ENCODE measurements around the gene MLXIP. TPM values are rescaled to one million over a fixed set of nuclear protein-coding genes. Genes with fewer than 3 reads are reported as not detected.

The MLXIP gene
- total RNA-seq, 1 experiment from 2014 or later, result 124 TPM

- ChIA-PET CTCF (no interaction called here), POLR2A (no interaction called here)
- intact Hi-C loops (cut with micrococcal nuclease; ENCODE audit: unreplicated experiment), result loop anchor here (10.0 kb wide), 1 partner anchor 130 kb away; no protein-coding TSS in a partner anchor
- in situ Hi-C loops (cut with HindIII; ENCODE audit: low pct_unique_long_range_greater_than_20kb, low sequenced_read_pairs), result no loop called here
- no peaks in the 10 kb centered on the region for H3K4me1 ChIP-seq (ENCODE audit: control insufficient read depth, insufficient read depth, low read length)
- H3K27me3 ChIP-seq (ENCODE audit: control insufficient read depth, insufficient read depth, low read length), result no peaks in the 10 kb centered on the region
- H3K27ac ChIP-seq (ENCODE audit: low read length), result no peak overlapping the region
- no peak for TF ChIP-seq CTCF (IDR thresholded peaks at IDR 0.05)
- TF ChIP-seq REST (IDR thresholded peaks at IDR 0.05; ENCODE audit: insufficient read depth in 1 of 2, low read depth in 2 of 2, low read length in 1 of 2), result no peak
- TF ChIP-seq SIN3A (IDR thresholded peaks at IDR 0.05; ENCODE audit: borderline replicate concordance, insufficient read depth, low read depth, low read length), result no peak
- no peak for TF ChIP-seq POLR2AphosphoS5 (IDR thresholded peaks at IDR 0.05; ENCODE audit: low read depth, low read length)
- TF ChIP-seq TCF7L2 (IDR thresholded peaks at IDR 0.05; ENCODE audit: low read depth, low read length), result no peak
- ATAC-seq, result no peak
- DNase-seq (ENCODE audit: low read depth, low spot score), result no peak
- BruUV-seq (replicated peaks), result no TSS peak
- no peaks in the 10 kb centered on the region for H3K36me3 ChIP-seq (ENCODE audit: control insufficient read depth, insufficient read depth, low read length)
- no peaks in the 10 kb centered on the region for H3K9me3 ChIP-seq (ENCODE audit: control insufficient read depth, insufficient read depth, low read depth, low read length)
- H3K4me3 ChIP-seq (ENCODE audit: low read depth in 2 of 2, low read length in 2 of 2), result no peak overlapping the region
These were observed 106.0 kb downstream of the MLXIP start for GRCh38 chr12:122184517-122184916.

GRCh38 chr12:122185079-122185478 is 106.5 kb downstream of the MLXIP start:
- no peak for ATAC-seq
- Histone ChIP-seq H3K9me3 (ENCODE audit: control insufficient read depth, insufficient read depth, low read depth, low read length) (no peaks in the 10 kb centered on the region), H3K27ac (ENCODE audit: low read length) (no peak overlapping the region), H3K4me1 (ENCODE audit: control insufficient read depth, insufficient read depth, low read length) (no peaks in the 10 kb centered on the region), H3K27me3 (ENCODE audit: control insufficient read depth, insufficient read depth, low read length) (no peaks in the 10 kb centered on the region), H3K4me3 (ENCODE audit: low read depth in 2 of 2, low read length in 2 of 2) (no peak overlapping the region), H3K36me3 (ENCODE audit: control insufficient read depth, insufficient read depth, low read length) (no peaks in the 10 kb centered on the region)
- no TSS peak for BruUV-seq (replicated peaks)
- in situ Hi-C loops (cut with HindIII; ENCODE audit: low pct_unique_long_range_greater_than_20kb, low sequenced_read_pairs), result no loop called here
- no peak for DNase-seq (ENCODE audit: low read depth, low spot score)
- ChIA-PET POLR2A (no interaction called here), CTCF (no interaction called here)
- intact Hi-C loops (cut with micrococcal nuclease; ENCODE audit: unreplicated experiment), result loop anchor here (10.0 kb wide), 1 partner anchor 130 kb away; no protein-coding TSS in a partner anchor
- TF ChIP-seq SIN3A (IDR thresholded peaks at IDR 0.05; ENCODE audit: borderline replicate concordance, insufficient read depth, low read depth, low read length) (no peak), CTCF (IDR thresholded peaks at IDR 0.05) (no peak), TCF7L2 (IDR thresholded peaks at IDR 0.05; ENCODE audit: low read depth, low read length) (no peak), REST (IDR thresholded peaks at IDR 0.05; ENCODE audit: insufficient read depth in 1 of 2, low read depth in 2 of 2, low read length in 1 of 2) (no peak), POLR2AphosphoS5 (IDR thresholded peaks at IDR 0.05; ENCODE audit: low read depth, low read length) (no peak)

Data from Panc1 (cell line).